Natural killer cell (primary cell): ENCODE results near the gene ABCD1. TPM values are rescaled to one million over a fixed set of nuclear protein-coding genes. Genes with fewer than 3 reads are reported as not detected.

Experiments used
- ATAC-seq, 3 donors: fragments of 150-1000 bp in 2 of 3; fragments of 200-7000 bp in 1 of 3; cut with Tn5 transposase; 1 replicate in 1 of 3; 2 replicates in 2 of 3; pipeline ENCODE4 v1.10.0; 2021; ENCODE audit warnings: mild to moderate bottlenecking in 2 of 3, moderate library complexity in 2 of 3
- DNase-seq, 2 donors: peaks; one replicate each; pipeline versions ENCODE4 v3.0.0 to v3.0.0-alpha.2; 2013 to 2021; ENCODE audit warnings: mixed read lengths in 1 of 2
- H3K27ac ChIP-seq: one replicate; pipeline ENCODE4 v1.5.1; 2013; ENCODE audit warnings: mild to moderate bottlenecking, low read length
- H3K27me3 ChIP-seq: one replicate; pipeline ENCODE4 v1.6.1; 2013; ENCODE audit warnings: low read length; ENCODE audit not compliant: control insufficient read depth, insufficient read depth
- H3K36me3 ChIP-seq: one replicate; pipeline ENCODE4 v1.6.1; 2013; ENCODE audit warnings: low read length; ENCODE audit not compliant: control insufficient read depth, insufficient read depth
- H3K4me1 ChIP-seq: one replicate; pipeline ENCODE4 v1.6.1; 2013; ENCODE audit warnings: low read length; ENCODE audit not compliant: control insufficient read depth, insufficient read depth
- H3K4me3 ChIP-seq: one replicate; pipeline ENCODE4 v1.5.1; 2013; ENCODE audit warnings: low read length
- H3K9me3 ChIP-seq: one replicate; pipeline ENCODE4 v1.6.1; 2013; ENCODE audit warnings: low read length; ENCODE audit not compliant: control insufficient read depth, insufficient read depth
- H3K27ac Mint-ChIP-seq, 2 donors: one replicate each; pipeline ENCODE4 v1.8.0; 2022; ENCODE audit warnings: mild to moderate bottlenecking in 2 of 2, mixed read lengths in 2 of 2, moderate library complexity in 1 of 2
- H3K27me3 Mint-ChIP-seq, 2 donors: one replicate each; pipeline ENCODE4 v1.8.0; 2022; ENCODE audit warnings: low read depth in 2 of 2, mixed read lengths in 2 of 2
- H3K36me3 Mint-ChIP-seq: one replicate; pipeline ENCODE4 v1.8.0; 2022; ENCODE audit warnings: mixed read lengths
- H3K4me1 Mint-ChIP-seq, 2 donors: one replicate each; pipeline ENCODE4 v1.8.0; 2022; ENCODE audit warnings: mixed read lengths in 2 of 2
- H3K4me3 Mint-ChIP-seq: one replicate; pipeline ENCODE4 v1.8.0; 2022; ENCODE audit warnings: mild to moderate bottlenecking, moderate library complexity, mixed read lengths
- H3K9me3 Mint-ChIP-seq, 2 donors: one replicate each; pipeline ENCODE4 v1.8.0; 2022; ENCODE audit warnings: mixed read lengths in 2 of 2
- WGBS: methylation state at CpG from one replicate; pipeline ENCODE4 v1.1.7; 2013; ENCODE audit warnings: missing lambda C conversion rate; ENCODE audit not compliant: insufficient coverage; 5-methylcytosine and 5-hydroxymethylcytosine counted together
- intact Hi-C: fragments of 100-400 bp; cut with micrococcal nuclease; formaldehyde crosslinking; loops from one replicate; pipeline ENCODE4 v1.14.2; 2022
- total RNA-seq, 4 donors: library from RNA; stranded (reverse); fragments of 120-200 nt in 1 of 4; gene quantifications; one replicate each; pipeline versions ENCODE4 v1.2.3 to v1.2.4, GENCODE V29; 2013 to 2022
- TF ChIP-seq, protein P1 (sequence below): fragments of 200-600 bp; IDR thresholded peaks from one replicate; pipeline ENCODE4 v1.8.0; 2022; ENCODE audit warnings: antibody characterized with exemption

The ABCD1 gene
- total RNA-seq, 3 donors from 2014 or later (not counting 1 experiment from before 2014, with no cell fraction given) = 12.2 to 13.9 (median 13.8) TPM

DNA sequence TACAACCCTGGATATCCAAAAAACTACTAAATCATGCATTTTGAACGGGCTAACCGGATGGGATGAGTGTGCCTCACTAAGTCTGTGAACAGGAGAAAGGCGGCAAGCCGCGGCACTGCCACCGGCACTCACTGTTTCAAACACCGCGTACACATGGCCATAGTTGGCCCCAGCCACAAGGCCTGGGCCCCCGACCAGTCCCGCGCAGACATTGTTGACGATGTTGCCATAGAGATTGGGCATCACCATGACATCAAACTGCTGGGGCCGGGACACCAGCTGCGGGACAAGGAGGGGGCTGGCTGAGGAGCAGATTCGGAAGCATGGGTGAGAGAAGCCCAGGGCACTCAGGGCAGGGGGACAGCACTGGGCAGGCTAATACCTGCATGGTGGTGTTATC is 62.0 kb downstream of the ABCD1 start:
- H3K36me3 Mint-ChIP-seq = no peaks in the 10 kb centered on the region
- H3K27ac ChIP-seq = no peak overlapping the region
- TF ChIP-seq, protein P1, sequence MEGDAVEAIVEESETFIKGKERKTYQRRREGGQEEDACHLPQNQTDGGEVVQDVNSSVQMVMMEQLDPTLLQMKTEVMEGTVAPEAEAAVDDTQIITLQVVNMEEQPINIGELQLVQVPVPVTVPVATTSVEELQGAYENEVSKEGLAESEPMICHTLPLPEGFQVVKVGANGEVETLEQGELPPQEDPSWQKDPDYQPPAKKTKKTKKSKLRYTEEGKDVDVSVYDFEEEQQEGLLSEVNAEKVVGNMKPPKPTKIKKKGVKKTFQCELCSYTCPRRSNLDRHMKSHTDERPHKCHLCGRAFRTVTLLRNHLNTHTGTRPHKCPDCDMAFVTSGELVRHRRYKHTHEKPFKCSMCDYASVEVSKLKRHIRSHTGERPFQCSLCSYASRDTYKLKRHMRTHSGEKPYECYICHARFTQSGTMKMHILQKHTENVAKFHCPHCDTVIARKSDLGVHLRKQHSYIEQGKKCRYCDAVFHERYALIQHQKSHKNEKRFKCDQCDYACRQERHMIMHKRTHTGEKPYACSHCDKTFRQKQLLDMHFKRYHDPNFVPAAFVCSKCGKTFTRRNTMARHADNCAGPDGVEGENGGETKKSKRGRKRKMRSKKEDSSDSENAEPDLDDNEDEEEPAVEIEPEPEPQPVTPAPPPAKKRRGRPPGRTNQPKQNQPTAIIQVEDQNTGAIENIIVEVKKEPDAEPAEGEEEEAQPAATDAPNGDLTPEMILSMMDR = no peak
- DNase-seq (no peak), ATAC-seq (no peak)
- H3K4me1 Mint-ChIP-seq = no peaks in the 10 kb centered on the region
- 97% methylated on average over 15 of the region's 15 CpGs for WGBS
- H3K27me3 ChIP-seq = no peaks in the 10 kb centered on the region
- no peak overlapping the region for H3K27ac Mint-ChIP-seq
- peaks cover 15% of the 10 kb centered on the region for H3K36me3 ChIP-seq
- no peaks in the 10 kb centered on the region for H3K9me3 Mint-ChIP-seq
- no peaks in the 10 kb centered on the region for H3K27me3 Mint-ChIP-seq
- intact Hi-C loops = no loop called here
- H3K4me3 ChIP-seq = no peak overlapping the region
- no peaks in the 10 kb centered on the region for H3K4me1 ChIP-seq
- no peak overlapping the region for H3K4me3 Mint-ChIP-seq
- no peaks in the 10 kb centered on the region for H3K9me3 ChIP-seq

DNA sequence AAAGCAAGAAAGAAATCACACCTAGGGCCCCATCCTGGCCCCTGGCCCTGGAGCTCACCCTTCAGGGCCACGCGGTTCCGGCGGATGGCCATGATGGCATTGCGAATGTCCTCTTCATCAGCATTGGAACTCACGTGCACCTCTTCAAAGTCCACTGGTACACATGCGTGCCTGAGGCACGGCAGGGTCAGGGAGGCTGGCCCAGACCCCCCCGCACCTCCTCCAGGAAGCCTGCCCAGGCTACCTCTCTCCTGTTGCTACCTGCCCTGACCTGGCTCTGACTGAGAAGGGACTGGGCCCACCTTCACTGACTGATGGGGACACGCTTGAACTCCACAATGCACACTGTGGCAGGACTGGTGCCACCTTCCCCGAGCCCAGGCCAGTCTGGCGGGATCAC is 65.0 kb downstream of the ABCD1 start:
- Mint-ChIP-seq H3K4me3 (no peak overlapping the region), H3K27ac (no peak overlapping the region), H3K27me3 (no peaks in the 10 kb centered on the region), H3K36me3 (no peaks in the 10 kb centered on the region), H3K9me3 (no peaks in the 10 kb centered on the region), H3K4me1 (peaks cover 8 to 11% of the 10 kb centered on the region in 2 donors)
- intact Hi-C loops = no loop called here
- no peaks in the 10 kb centered on the region for H3K9me3 ChIP-seq
- no peaks in the 10 kb centered on the region for H3K27me3 ChIP-seq
- no peak overlapping the region for H3K27ac ChIP-seq
- H3K4me1 ChIP-seq = peaks cover 15% of the 10 kb centered on the region
- WGBS = 98% methylated on average over 12 of the region's 12 CpGs
- TF ChIP-seq, protein P1 = no peak
- peaks cover 17% of the 10 kb centered on the region for H3K36me3 ChIP-seq
- ATAC-seq (no peak), DNase-seq (no peak)
- no peak overlapping the region for H3K4me3 ChIP-seq

DNA sequence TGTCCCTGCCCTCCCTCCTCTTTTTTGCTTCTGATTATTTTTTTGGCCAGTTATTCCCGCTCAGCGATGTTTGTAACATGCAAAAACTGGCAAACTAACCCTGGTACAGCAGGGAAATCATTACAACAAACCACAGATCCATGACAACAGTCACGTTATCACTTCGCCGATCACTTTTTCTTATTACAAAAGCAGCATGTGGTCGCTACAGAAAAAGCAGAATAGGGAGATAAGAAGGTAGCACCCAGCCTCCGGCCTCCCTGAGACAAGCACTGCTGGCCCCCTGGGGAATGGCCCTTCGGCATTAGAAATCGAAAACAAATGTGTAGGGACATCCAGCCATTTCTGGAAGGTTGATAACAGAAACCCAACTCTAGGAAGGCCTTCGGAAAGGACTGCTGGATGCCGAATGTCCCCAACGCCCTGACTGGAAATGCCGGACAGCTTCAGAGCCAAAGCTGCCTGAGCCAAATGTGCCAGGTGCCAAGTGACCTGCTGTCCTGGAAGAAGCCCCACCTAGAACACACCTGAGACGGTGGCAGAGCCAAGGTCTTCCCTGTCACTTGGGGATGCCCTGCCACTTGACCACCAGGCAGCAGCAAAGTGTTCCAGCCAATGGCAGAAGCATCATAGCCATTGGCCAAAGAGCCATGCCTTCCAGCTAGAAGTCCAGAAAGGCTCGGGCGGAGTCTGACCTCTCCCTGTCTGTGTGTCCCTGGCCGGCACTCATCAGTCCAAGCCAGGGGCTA is 66.6 kb downstream of the ABCD1 start:
- TF ChIP-seq, protein P1 = no peak
- Mint-ChIP-seq H3K27ac (no peak overlapping the region), H3K27me3 (no peaks in the 10 kb centered on the region), H3K9me3 (no peaks in the 10 kb centered on the region), H3K36me3 (no peaks in the 10 kb centered on the region), H3K4me3 (no peak overlapping the region), H3K4me1 (peaks cover 8 to 19% of the 10 kb centered on the region in 2 donors)
- Histone ChIP-seq H3K36me3 (peaks cover 13% of the 10 kb centered on the region), H3K4me3 (no peak overlapping the region), H3K27ac (no peak overlapping the region), H3K4me1 (peaks cover 28% of the 10 kb centered on the region), H3K27me3 (no peaks in the 10 kb centered on the region), H3K9me3 (no peaks in the 10 kb centered on the region)
- intact Hi-C loops = no loop called here
- DNase-seq (no peak), ATAC-seq (no peak)
- 93% methylated on average over 17 of the region's 17 CpGs for WGBS

DNA sequence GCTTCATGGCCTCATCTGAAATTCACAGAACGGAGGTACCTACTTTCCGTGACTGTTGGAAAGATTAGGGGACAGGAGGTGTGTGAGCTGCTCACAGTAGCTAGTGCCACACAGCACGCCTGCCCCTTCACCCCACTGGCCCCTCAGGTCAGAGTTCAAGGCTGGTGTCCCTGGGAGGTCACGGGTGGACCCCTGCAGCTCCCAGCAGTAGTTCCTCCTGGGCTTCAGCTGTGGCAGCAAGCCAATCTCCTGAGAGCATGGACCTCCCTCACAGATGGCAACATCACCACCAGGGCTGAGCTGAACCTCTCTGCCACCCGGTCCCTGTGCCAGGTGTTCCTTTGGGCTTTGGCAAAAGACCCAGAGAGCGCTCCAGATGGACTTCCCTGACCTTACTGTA is 67.7 kb downstream of the ABCD1 start:
- Mint-ChIP-seq H3K4me1 (peaks cover 8 to 21% of the 10 kb centered on the region in 2 donors), H3K27ac (no peak overlapping the region), H3K36me3 (no peaks in the 10 kb centered on the region), H3K27me3 (no peaks in the 10 kb centered on the region), H3K9me3 (no peaks in the 10 kb centered on the region), H3K4me3 (no peak overlapping the region)
- 94% methylated on average over 3 of the region's 6 CpGs for WGBS
- ATAC-seq (no peak), DNase-seq (no peak)
- TF ChIP-seq, protein P1 = no peak
- H3K4me3 ChIP-seq = no peak overlapping the region
- H3K27ac ChIP-seq = no peak overlapping the region
- peaks cover 15% of the 10 kb centered on the region for H3K36me3 ChIP-seq
- intact Hi-C loops = no loop called here
- peaks cover 34% of the 10 kb centered on the region for H3K4me1 ChIP-seq
- no peaks in the 10 kb centered on the region for H3K27me3 ChIP-seq
- H3K9me3 ChIP-seq = no peaks in the 10 kb centered on the region
